ENCODE data around the gene PTF1A.

PTF1A gene

DNA sequence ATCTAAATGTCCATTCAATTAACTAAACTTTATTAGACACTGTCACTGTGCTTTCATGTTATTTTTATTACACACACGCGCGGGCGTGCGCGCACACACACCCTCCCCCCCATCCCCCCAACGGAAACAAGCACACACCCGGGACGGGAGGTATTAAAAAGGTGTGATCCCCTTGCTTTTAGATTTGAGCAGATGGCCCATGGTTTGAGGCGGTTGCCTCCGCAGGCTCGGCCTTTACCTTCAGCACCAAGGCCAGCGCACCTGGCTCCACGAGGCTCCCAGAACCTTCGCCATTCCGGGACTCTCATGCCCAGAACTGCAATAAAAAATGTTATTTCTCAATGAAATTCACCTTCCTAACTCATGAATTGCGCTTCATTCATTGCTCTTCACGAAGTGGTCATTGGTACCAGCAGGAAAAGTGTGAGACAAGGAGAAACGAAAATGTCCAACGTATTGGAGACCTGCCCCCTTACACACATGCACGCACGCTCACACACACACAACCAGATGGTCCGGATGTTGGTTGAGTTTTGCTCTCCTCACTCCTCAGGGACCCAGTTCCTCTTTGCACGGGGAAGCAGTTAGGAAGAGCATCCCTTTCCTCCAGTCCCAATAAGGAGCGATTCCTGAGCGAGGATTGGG lies 20.8 kb upstream of the PTF1A start:
- no peak overlapping the region for H3K4me3 ChIP-seq (replicated peaks; ENCODE audit: low read depth, low read length)
- peak; percentile 3 for DNase-seq (ENCODE audit: extremely low read depth, low read depth)
- TF ChIP-seq, protein P1, sequence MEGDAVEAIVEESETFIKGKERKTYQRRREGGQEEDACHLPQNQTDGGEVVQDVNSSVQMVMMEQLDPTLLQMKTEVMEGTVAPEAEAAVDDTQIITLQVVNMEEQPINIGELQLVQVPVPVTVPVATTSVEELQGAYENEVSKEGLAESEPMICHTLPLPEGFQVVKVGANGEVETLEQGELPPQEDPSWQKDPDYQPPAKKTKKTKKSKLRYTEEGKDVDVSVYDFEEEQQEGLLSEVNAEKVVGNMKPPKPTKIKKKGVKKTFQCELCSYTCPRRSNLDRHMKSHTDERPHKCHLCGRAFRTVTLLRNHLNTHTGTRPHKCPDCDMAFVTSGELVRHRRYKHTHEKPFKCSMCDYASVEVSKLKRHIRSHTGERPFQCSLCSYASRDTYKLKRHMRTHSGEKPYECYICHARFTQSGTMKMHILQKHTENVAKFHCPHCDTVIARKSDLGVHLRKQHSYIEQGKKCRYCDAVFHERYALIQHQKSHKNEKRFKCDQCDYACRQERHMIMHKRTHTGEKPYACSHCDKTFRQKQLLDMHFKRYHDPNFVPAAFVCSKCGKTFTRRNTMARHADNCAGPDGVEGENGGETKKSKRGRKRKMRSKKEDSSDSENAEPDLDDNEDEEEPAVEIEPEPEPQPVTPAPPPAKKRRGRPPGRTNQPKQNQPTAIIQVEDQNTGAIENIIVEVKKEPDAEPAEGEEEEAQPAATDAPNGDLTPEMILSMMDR (IDR thresholded peaks at IDR 0.05; ENCODE audit: low read depth, low read length, missing control alignments), result no peak

DNA sequence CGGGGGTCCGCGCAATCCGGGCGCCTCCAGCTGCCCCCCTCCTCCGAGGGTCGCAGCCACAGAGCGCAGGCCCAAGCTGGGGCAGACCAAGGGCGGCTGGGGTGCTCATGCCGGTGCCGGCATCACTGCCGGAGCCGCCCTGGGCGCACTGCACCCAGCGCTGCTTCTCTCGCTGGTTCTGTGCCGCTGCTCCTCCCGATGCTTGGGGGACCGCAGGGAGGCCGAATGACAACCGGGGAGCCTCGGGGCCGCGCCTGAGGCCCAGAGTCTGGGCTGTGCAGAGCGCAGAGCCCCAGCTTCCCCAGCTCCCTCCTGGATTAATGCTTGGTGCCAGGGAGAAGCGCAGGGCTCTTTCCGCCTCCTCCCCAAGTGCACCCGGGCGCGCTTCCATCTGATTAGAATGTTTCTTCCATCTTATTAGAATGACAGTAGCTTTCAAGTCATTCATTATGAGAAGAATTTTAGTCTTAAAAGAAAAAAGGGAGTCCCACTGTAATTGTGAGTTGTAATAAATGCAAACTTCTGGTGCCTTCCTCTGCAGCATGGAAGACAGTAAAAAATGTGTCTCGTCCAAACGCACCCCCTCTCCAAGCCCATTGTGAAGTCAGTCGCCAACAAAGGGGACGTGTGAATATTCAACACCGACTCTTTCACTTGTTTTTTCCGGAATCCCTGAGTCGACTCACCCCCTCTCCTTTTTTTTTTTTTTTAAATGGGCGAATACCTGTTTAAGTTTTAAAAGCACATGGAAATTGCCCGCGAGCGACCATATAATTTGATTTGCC lies 19.5 kb upstream of the PTF1A start:
- TF ChIP-seq, protein P1 (IDR thresholded peaks at IDR 0.05; ENCODE audit: low read depth, low read length, missing control alignments), result no peak
- no peak overlapping the region for H3K4me3 ChIP-seq (replicated peaks; ENCODE audit: low read depth, low read length)
- no peak for DNase-seq (ENCODE audit: extremely low read depth, low read depth)

DNA sequence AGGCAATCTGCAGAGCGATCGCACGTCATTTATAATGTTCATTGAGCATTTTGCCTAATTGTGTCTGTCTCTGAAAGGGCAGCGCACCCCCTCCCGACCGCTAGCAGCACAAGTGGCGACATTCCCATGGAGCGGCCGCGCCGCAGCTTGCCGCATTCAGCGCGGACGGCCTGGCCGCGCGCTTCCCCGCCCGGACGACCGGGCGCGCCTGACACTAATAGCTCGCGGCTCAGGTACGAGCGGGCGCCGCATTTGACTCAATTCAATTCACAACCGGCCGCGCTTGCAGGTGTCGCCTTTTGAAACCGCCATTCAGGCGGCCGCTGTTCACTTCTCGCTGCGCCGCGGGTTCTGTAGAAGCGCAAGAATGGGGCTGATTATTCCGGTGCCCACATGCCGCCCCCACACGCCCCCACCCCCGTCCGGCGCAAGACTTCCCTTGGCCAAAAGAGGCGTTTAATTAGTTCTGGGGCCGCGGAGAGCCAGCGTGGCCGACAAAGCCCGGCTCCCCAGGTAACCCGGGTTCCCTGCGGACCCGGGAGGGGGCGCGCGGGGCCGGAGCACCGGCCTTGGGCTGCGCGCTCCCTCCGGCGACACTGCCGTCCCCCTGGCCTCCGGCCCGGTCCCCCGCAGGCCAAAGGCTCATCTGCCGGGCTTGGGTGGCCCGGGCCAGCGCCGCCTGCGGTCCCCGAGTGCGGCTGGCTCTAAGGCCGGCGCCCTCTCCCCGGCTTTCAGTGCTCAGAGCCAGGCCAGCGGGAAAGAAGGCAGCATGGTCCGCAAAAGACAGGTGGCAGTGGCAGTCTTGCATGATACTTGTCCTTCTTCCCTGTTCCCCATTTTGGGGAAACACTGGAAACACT lies 18.7 kb upstream of the PTF1A start:
- DNase-seq (ENCODE audit: extremely low read depth, low read depth), result no peak
- TF ChIP-seq, protein P1 (IDR thresholded peaks at IDR 0.05; ENCODE audit: low read depth, low read length, missing control alignments), result no peak
- H3K4me3 ChIP-seq (replicated peaks; ENCODE audit: low read depth, low read length), result no peak overlapping the region

DNA sequence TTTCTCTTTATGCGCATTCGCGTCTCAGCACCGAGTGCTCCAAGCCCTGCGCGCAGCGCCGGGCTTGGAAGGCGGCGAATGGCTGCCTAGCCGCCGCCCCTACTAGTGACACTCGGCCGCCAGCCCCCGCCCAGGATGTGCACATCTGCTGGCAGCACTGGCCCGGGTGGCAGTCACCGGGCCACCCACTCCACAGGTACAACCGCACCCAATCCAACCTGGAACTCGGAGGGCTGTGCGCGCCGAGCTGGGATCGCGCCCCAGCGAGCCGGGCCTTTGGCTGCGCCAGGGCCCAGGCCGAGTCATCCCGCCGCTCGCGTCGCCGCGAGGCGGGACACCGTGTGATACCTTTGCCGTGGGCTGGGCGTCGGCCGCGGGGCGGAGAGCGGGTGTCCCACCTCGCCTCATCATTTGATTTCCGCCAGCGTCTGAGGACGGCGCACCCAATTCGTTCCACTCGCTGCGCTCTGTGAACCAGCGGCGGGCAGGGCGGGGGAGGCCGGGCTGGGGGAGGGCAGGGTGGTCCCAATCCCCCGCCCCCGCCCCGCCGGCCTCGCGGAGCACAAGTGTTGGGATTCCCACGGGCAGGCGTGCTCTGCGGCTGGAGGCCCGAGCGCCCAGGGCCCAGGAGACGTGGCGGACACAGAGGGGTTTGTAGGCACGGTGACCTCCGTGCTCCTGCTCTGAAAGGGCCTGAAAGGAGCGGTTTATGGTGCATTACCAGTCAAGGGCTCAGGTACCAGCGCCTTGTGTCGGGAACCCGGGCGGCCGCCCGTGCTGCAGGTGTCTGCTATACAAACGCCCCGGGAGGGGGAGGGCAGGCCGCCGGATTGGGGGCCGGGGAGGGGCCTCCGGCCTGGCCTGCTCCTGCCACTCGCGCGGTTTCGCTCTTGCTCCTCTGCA lies 17.8 kb upstream of the PTF1A start:
- TF ChIP-seq, protein P1 (IDR thresholded peaks at IDR 0.05; ENCODE audit: low read depth, low read length, missing control alignments), result no peak
- H3K4me3 ChIP-seq (replicated peaks; ENCODE audit: low read depth, low read length), result no peak overlapping the region
- DNase-seq (ENCODE audit: extremely low read depth, low read depth), result no peak

DNA sequence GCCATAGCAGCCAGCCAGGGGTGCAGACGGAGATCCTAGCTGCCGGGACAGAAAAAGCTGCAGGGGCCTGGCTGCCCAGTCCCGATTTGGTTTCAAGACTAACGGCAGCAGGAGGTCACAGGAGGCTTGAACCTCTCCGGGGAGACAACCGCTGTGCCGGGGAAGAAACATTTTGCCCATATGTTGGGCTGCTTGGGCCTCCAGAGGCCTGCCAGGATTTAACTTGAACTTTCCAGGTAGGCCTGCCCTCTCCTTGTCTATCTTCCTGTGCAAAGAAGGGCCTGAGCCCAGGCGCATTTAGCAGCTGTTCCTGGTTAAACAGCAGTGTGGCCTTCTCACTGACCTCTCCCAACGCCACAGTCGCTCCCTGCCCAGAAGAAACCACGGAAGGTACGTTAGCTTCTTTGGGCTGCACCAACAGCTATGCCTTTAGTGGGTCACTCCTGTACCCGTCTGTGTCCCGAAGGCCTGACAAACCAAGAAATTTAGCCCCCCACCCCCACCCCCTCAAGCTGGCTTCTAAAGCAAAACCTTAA lies 17.1 kb upstream of the PTF1A start:
- no peak for DNase-seq (ENCODE audit: extremely low read depth, low read depth)
- no peak overlapping the region for H3K4me3 ChIP-seq (replicated peaks; ENCODE audit: low read depth, low read length)
- TF ChIP-seq, protein P1 (IDR thresholded peaks at IDR 0.05; ENCODE audit: low read depth, low read length, missing control alignments), result no peak

DNA sequence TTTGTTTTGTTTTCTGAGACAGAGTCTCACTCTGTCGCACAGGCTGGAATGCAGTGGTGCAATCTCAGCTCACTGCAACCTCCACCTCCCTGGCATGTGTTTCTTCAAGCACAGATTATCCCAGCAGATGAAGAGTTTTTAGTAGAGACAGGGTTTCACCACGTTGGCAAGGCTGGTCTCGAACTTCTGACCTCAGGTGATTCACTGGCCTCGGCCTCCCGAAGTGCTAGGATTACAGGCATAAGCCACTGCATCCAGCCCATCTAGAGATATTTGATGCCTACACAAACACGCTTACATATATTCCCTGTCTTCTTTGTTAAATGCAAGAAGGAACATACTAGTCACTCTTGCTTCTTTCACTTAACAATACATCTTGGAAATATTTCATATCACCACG lies 5.9 kb upstream of the PTF1A start:
- H3K4me3 ChIP-seq (replicated peaks; ENCODE audit: low read depth, low read length), result no peak overlapping the region
- no peak for DNase-seq (ENCODE audit: extremely low read depth, low read depth)
- TF ChIP-seq, protein P1 (IDR thresholded peaks at IDR 0.05; ENCODE audit: low read depth, low read length, missing control alignments), result no peak

Measured in HFF-Myc (cell line).